ENCODE data around the gene PPP1R1A. TPM values are rescaled to one million over a fixed set of nuclear protein-coding genes. Genes with fewer than 3 reads are reported as not detected.

Gene PPP1R1A
- polyA plus RNA-seq, 1 donor: 17.2 TPM

DNA sequence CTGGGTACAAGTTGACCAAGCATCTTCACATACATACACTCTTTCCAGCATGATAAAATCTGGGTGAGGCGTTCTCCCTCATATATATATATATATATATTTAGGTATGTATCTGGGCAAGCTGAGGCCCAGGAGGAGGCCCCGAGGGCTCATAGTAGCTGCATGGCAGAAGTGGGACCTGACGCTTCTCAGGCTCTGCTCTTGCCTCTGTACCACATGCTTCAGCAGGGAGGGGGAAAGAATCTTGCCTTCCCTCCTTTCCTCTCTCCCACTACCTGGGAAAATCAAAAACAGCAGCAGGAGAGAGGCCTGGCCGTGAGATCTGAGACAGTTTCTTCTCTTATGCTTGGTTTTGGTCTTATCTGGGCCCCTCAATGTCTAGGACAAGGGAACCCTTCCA, 9.2 kb downstream of the PPP1R1A start:
- Histone ChIP-seq H3K4me1 (ENCODE audit: control insufficient read depth, insufficient read depth, low read length) (peaks cover 9% of the 10 kb centered on the region), H3K9me3 (ENCODE audit: control insufficient read depth, low read depth, low read length) (no peaks in the 10 kb centered on the region), H3K27ac (ENCODE audit: low read length) (no peak overlapping the region), H3K36me3 (ENCODE audit: control insufficient read depth, insufficient read depth, low read length) (peaks cover 2% of the 10 kb centered on the region), H3K4me3 (ENCODE audit: low read length) (no peak overlapping the region), H3K27me3 (ENCODE audit: control insufficient read depth, insufficient read depth, low read length) (no peaks in the 10 kb centered on the region)
- no CpG with 5 or more reads among the region's 4 CpGs for WGBS (ENCODE audit: insufficient coverage, low lambda C conversion rate)
- DNase-seq: no peak

DNA sequence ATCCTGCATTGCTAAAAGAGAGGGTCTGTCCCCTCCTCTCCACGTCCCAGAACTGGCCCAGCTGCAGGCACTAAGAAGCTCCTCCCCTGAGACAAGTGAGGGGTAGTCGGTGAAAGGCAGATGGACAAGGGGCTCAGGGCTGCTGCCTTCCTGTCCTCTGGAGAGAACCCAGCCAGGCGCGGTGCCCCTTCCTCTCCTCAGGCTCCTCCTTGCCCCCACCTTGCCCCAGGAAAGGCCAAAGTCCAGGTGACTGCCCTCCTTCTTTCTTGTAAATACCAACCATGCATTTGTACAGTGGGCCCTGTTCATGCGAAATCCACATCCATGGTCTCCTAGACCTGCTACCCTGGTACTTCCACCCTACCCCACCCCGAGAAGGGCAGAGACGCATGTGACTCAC, 9.7 kb downstream of the PPP1R1A start:
- no peak overlapping the region for H3K4me3 ChIP-seq (ENCODE audit: low read length)
- H3K27ac ChIP-seq (ENCODE audit: low read length): no peak overlapping the region
- H3K9me3 ChIP-seq (ENCODE audit: control insufficient read depth, low read depth, low read length): no peaks in the 10 kb centered on the region
- H3K36me3 ChIP-seq (ENCODE audit: control insufficient read depth, insufficient read depth, low read length): peaks cover 2% of the 10 kb centered on the region
- H3K4me1 ChIP-seq (ENCODE audit: control insufficient read depth, insufficient read depth, low read length): peaks cover 9% of the 10 kb centered on the region
- peak in 1 of 2 donors; percentile 51 for DNase-seq
- no CpG with 5 or more reads among the region's 7 CpGs for whole genome bisulfite sequencing (ENCODE audit: insufficient coverage, low lambda C conversion rate)
- H3K27me3 ChIP-seq (ENCODE audit: control insufficient read depth, insufficient read depth, low read length): no peaks in the 10 kb centered on the region

DNA sequence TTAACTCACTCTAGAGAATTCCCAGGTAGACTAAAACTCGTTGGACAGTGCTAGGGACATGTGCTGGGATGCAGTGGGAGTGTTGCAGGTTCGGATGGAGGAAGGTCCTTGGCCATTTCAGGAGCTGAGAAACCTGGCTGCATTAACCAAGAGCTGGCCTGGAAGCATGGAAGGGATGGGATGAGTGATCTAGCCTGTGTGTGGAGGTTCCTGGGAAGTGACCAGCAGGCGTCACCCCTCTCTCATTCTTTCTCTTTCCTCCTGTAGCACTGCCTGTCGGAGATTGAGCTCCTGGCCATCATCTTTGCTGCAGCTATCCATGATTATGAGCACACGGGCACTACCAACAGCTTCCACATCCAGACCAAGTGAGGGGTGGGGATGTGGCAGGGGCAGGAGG, 15.6 kb downstream of the PPP1R1A start:
- H3K9me3 ChIP-seq (ENCODE audit: control insufficient read depth, low read depth, low read length): no peaks in the 10 kb centered on the region
- H3K36me3 ChIP-seq (ENCODE audit: control insufficient read depth, insufficient read depth, low read length): no peaks in the 10 kb centered on the region
- no peak overlapping the region for H3K27ac ChIP-seq (ENCODE audit: low read length)
- H3K4me1 ChIP-seq (ENCODE audit: control insufficient read depth, insufficient read depth, low read length): no peaks in the 10 kb centered on the region
- H3K4me3 ChIP-seq (ENCODE audit: low read length): no peak overlapping the region
- WGBS (ENCODE audit: insufficient coverage, low lambda C conversion rate): no CpG with 5 or more reads among the region's 5 CpGs
- DNase-seq: no peak
- H3K27me3 ChIP-seq (ENCODE audit: control insufficient read depth, insufficient read depth, low read length): no peaks in the 10 kb centered on the region

DNA sequence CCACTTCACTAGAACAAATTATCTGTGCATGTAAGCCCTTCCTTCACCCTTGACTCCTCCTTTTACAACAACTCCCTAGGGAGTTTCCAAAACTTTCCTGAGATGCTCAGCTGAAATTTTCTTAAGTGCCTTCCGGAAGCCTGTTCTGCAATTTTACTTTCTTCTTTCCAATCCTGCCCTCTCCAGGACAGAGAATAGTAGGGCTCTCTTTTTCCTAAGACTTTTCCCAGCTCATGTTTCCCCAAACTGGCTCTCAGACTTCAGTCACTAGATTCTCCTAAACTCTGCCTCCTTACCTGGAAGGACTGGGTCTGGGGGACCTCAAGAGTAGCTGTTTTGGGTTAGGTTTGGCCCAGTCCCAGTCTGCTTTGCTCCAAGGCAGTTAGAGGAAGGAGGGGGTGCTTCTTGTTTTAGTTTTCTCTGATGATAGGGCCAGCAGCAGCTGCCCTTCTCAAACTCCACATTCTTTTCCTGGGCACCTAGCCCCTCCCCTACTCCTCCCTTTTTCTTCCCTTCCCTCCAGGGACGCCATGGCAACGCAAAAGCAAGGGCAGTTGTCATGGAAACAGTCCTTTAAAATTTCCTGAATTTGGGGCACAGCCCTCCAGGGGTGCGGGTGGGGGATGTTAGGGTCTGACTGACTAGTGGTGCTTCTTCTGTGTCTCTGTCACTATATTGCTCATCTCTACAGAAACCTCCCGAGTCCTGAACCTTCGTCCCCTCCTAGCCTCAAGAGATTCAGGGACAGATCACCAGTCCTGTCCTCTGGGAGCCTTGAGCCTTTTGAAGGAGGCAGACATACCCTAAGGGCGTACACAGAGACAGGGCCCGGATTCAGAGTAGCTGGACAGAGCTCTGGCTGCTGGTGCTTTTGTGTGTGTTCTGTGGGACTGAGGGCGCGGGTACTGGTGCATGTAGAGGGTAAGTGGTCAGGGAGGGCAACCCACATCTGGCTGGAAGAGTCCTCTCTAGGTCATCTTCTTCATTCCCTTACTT, 17.0 kb downstream of the PPP1R1A start:
- Histone ChIP-seq H3K27me3 (ENCODE audit: control insufficient read depth, insufficient read depth, low read length) (peaks cover 1% of the 10 kb centered on the region), H3K36me3 (ENCODE audit: control insufficient read depth, insufficient read depth, low read length) (no peaks in the 10 kb centered on the region), H3K4me1 (ENCODE audit: control insufficient read depth, insufficient read depth, low read length) (no peaks in the 10 kb centered on the region), H3K9me3 (ENCODE audit: control insufficient read depth, low read depth, low read length) (no peaks in the 10 kb centered on the region), H3K4me3 (ENCODE audit: low read length) (no peak overlapping the region), H3K27ac (ENCODE audit: low read length) (no peak overlapping the region)
- no peak for DNase-seq
- WGBS (ENCODE audit: insufficient coverage, low lambda C conversion rate): no CpG with 5 or more reads among the region's 10 CpGs

DNA sequence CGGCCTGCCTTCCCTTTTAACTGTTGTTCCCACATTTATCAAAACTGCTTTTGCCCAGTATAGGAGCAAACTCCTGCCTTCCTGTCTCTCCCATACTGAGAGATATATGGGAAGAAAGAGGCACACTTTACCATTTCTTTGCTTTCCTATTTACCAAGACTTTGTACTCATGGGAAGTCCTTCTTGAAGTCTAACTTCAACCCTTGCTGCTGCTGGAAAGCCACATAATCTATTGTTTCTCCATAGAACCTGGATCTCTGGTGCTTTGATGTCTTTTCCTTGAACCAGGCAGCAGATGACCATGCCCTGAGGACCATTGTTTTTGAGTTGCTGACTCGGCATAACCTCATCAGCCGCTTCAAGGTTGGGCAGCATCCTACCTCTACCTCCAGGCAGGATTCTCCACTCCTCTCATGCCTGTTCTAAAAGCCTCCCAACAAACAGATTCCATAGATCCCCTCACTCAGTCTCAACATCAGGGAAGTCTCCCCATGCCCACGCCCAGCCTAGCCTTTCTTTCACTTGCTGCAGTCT, 18.4 kb downstream of the PPP1R1A start:
- Histone ChIP-seq H3K27me3 (ENCODE audit: control insufficient read depth, insufficient read depth, low read length) (peaks cover 16% of the 10 kb centered on the region), H3K4me3 (ENCODE audit: low read length) (no peak overlapping the region), H3K36me3 (ENCODE audit: control insufficient read depth, insufficient read depth, low read length) (no peaks in the 10 kb centered on the region), H3K9me3 (ENCODE audit: control insufficient read depth, low read depth, low read length) (no peaks in the 10 kb centered on the region), H3K4me1 (ENCODE audit: control insufficient read depth, insufficient read depth, low read length) (no peaks in the 10 kb centered on the region), H3K27ac (ENCODE audit: low read length) (no peak overlapping the region)
- WGBS (ENCODE audit: insufficient coverage, low lambda C conversion rate): no CpG with 5 or more reads among the region's 4 CpGs
- no peak for DNase-seq

DNA sequence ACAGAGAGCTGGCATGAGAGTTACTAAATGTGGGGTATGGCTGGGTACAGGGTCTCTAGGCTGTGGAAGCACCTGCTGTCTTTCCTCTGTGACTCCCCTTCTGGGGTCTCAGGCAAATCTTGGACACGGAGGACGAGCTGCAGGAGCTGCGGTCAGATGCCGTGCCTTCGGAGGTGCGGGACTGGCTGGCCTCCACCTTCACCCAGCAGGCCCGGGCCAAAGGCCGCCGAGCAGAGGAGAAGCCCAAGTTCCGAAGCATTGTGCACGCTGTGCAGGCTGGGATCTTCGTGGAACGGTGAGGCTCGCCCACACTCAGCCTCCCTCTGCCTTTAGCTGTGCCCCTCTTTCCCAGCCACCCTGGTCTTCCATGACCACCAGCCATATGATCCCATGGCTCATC, 19.4 kb downstream of the PPP1R1A start:
- H3K27ac ChIP-seq (ENCODE audit: low read length): no peak overlapping the region
- no peaks in the 10 kb centered on the region for H3K9me3 ChIP-seq (ENCODE audit: control insufficient read depth, low read depth, low read length)
- no peaks in the 10 kb centered on the region for H3K36me3 ChIP-seq (ENCODE audit: control insufficient read depth, insufficient read depth, low read length)
- no peaks in the 10 kb centered on the region for H3K4me1 ChIP-seq (ENCODE audit: control insufficient read depth, insufficient read depth, low read length)
- no peak overlapping the region for H3K4me3 ChIP-seq (ENCODE audit: low read length)
- peaks cover 21% of the 10 kb centered on the region for H3K27me3 ChIP-seq (ENCODE audit: control insufficient read depth, insufficient read depth, low read length)
- no peak for DNase-seq
- WGBS (ENCODE audit: insufficient coverage, low lambda C conversion rate): no CpG with 5 or more reads among the region's 14 CpGs

DNA sequence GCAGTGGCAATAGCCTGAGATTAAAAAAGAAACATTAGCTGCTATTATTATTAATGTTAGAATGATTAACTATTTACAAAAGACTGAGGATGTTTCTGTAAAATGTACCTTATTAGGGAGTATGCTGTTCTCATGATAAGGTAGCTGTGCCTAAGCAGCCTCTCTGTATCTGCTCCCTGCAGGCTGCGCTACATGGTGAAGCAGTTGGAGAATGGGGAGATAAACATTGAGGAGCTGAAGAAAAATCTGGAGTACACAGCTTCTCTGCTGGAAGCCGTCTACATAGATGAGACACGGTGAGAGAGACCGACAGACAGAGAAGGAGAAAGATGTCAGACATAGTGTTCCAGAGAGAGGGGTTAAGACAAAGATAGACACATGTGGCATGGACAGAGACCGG, 21.7 kb downstream of the PPP1R1A start:
- DNase-seq: no peak
- H3K4me3 ChIP-seq (ENCODE audit: low read length): no peak overlapping the region
- H3K36me3 ChIP-seq (ENCODE audit: control insufficient read depth, insufficient read depth, low read length): no peaks in the 10 kb centered on the region
- WGBS (ENCODE audit: insufficient coverage, low lambda C conversion rate): 90% methylated on average over 4 of the region's 5 CpGs
- no peaks in the 10 kb centered on the region for H3K9me3 ChIP-seq (ENCODE audit: control insufficient read depth, low read depth, low read length)
- H3K27ac ChIP-seq (ENCODE audit: low read length): no peak overlapping the region
- peaks cover 3% of the 10 kb centered on the region for H3K4me1 ChIP-seq (ENCODE audit: control insufficient read depth, insufficient read depth, low read length)
- H3K27me3 ChIP-seq (ENCODE audit: control insufficient read depth, insufficient read depth, low read length): peaks cover 21% of the 10 kb centered on the region

DNA sequence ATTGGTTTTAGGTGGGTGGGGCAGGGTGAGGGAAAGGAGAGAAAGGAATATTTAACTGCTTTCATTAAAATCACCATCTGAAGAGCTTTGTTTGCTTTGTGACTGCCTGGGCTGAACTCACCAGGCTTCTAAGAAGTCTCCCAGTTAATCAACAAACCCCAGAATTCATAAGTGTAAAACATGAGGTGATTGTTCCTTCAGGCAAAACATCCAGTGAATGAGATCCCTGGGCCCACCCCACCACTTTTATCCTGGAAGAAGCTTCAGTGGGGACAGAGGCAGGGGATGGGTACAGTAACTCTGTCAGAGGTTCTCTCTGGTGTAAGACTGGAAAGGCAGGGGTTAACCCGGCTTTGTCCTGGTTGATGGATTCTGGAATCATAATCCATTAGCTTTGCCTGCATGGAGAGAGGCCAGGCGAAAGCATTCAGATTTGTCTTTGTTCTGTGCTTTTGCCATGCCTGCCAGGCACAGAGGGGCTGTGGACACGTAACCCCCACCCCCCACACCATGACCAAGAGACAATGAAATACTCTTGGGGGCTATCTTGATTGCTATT, 22.4 kb downstream of the PPP1R1A start:
- DNase-seq: no peak
- Histone ChIP-seq H3K9me3 (ENCODE audit: control insufficient read depth, low read depth, low read length) (no peaks in the 10 kb centered on the region), H3K27ac (ENCODE audit: low read length) (no peak overlapping the region), H3K4me3 (ENCODE audit: low read length) (no peak overlapping the region), H3K27me3 (ENCODE audit: control insufficient read depth, insufficient read depth, low read length) (peaks cover 22% of the 10 kb centered on the region), H3K36me3 (ENCODE audit: control insufficient read depth, insufficient read depth, low read length) (no peaks in the 10 kb centered on the region), H3K4me1 (ENCODE audit: control insufficient read depth, insufficient read depth, low read length) (peaks cover 7% of the 10 kb centered on the region)
- WGBS (ENCODE audit: insufficient coverage, low lambda C conversion rate): no CpG with 5 or more reads among the region's 3 CpGs

DNA sequence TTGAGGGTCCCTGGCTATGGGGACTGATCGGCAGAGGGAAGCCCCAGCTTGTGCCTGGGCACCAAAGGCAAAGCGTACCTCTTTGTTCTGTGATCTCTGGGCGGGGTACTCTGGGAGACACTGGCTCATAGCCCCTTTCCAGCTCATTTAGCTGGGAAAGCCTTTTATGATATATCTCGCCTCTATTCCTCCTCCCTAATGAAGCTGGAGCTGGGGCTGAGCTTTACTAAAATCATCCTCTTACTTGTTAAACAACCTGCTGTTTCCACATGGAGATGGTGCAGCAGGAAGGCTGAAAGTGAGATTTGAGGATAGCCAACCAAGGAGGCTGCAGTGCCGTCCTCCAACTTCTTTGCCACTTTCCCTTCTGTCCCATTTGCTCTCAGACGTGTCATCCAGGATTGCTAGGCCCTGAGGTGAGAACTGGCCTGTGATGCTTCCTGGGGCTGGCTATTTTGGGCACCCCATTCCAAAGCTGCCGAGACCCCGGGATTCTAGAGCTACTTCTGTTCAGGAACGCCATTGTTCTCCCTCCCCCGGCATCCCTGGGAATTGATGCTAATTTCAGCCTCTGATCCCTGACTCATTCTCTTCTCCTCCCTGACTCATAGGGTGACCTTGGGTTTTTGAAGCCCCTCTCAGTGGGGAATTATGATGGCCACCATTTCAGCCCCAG, 23.0 kb downstream of the PPP1R1A start:
- Histone ChIP-seq H3K36me3 (ENCODE audit: control insufficient read depth, insufficient read depth, low read length) (no peaks in the 10 kb centered on the region), H3K4me3 (ENCODE audit: low read length) (no peak overlapping the region), H3K27me3 (ENCODE audit: control insufficient read depth, insufficient read depth, low read length) (peaks cover 28% of the 10 kb centered on the region), H3K9me3 (ENCODE audit: control insufficient read depth, low read depth, low read length) (no peaks in the 10 kb centered on the region), H3K4me1 (ENCODE audit: control insufficient read depth, insufficient read depth, low read length) (peaks cover 12% of the 10 kb centered on the region), H3K27ac (ENCODE audit: low read length) (no peak overlapping the region)
- no CpG with 5 or more reads among the region's 10 CpGs for WGBS (ENCODE audit: insufficient coverage, low lambda C conversion rate)
- no peak for DNase-seq

DNA sequence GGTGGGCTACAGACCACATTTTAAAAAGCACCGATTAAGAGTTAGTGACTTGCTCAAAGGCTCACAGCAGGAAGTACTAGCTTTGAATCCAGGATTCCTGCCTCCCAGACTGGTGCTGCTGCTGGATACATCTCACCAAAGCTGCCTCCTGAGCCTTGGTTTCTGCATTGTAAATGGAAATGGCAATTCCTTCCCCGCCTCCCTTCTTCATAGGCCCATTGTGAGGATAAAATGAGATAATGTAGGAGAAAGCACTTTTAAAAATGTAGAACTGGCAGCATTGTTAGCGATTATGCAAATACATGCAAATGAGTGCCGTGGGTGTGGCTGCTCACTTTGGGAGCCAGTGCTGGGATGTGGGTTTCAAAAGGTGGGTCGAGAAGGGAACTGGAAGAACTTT, 23.7 kb downstream of the PPP1R1A start:
- no peaks in the 10 kb centered on the region for H3K9me3 ChIP-seq (ENCODE audit: control insufficient read depth, low read depth, low read length)
- no peak for DNase-seq
- WGBS (ENCODE audit: insufficient coverage, low lambda C conversion rate): 53% methylated on average over 3 of the region's 5 CpGs
- H3K36me3 ChIP-seq (ENCODE audit: control insufficient read depth, insufficient read depth, low read length): no peaks in the 10 kb centered on the region
- H3K27me3 ChIP-seq (ENCODE audit: control insufficient read depth, insufficient read depth, low read length): peaks cover 28% of the 10 kb centered on the region
- no peak overlapping the region for H3K27ac ChIP-seq (ENCODE audit: low read length)
- no peak overlapping the region for H3K4me3 ChIP-seq (ENCODE audit: low read length)
- peaks cover 13% of the 10 kb centered on the region for H3K4me1 ChIP-seq (ENCODE audit: control insufficient read depth, insufficient read depth, low read length)

Measured in large intestine (tissue), 3 donors.